IPS-NIHi7 (cell line): ENCODE results near the gene GALM.

ENCODE experiments used
- DNase-seq: peaks from one replicate; pipeline ENCODE4 v3.0.0; 2012; ENCODE audit warnings: mixed read lengths; ENCODE audit errors: extremely low spot score

GALM gene

GRCh38 chr2:38771632-38772031 is 105.7 kb downstream of the GALM start:
- no peak for DNase-seq

GRCh38 chr2:38775097-38775920 is 109.4 kb downstream of the GALM start:
- DNase-seq = no peak

- no peak for DNase-seq
Observed at GRCh38 chr2:38775921-38776225, 110.0 kb downstream of the GALM start.

- DNase-seq = no peak
Observed at GRCh38 chr2:38776531-38776930, 110.6 kb downstream of the GALM start.

- no peak for DNase-seq
Observed at GRCh38 chr2:38778687-38779082, 112.8 kb downstream of the GALM start.

GRCh38 chr2:38783586-38783985 is 117.7 kb downstream of the GALM start:
- no peak for DNase-seq
